Endodermal cell (in vitro differentiated cells): Measurements from ENCODE around the gene KLHL18. TPM values are rescaled to one million over a fixed set of nuclear protein-coding genes. Genes with fewer than 3 reads are reported as not detected.

ENCODE experiments used
- DNase-seq: peaks from one replicate; pipeline ENCODE4 v3.0.0-alpha.2; 2017
- H3K27ac ChIP-seq: 2 replicates; pipeline ENCODE4 v1.5.1; 2013; ENCODE audit warnings: mild to moderate bottlenecking, low read depth, low read length, moderate library complexity
- H3K27me3 ChIP-seq: 2 replicates; pipeline ENCODE4 v1.6.1; 2013; ENCODE audit warnings: mild to moderate bottlenecking, low read length, moderate library complexity; ENCODE audit not compliant: insufficient read depth, control insufficient read depth, poor library complexity, severe bottlenecking
- H3K36me3 ChIP-seq: 2 replicates; pipeline ENCODE4 v1.7.0; 2013; ENCODE audit warnings: mild to moderate bottlenecking, low read length, moderate library complexity; ENCODE audit not compliant: control insufficient read depth, insufficient read depth
- H3K4me1 ChIP-seq: one replicate; pipeline ENCODE4 v1.7.0; 2013; ENCODE audit warnings: low read length; ENCODE audit not compliant: control insufficient read depth, insufficient read depth
- H3K4me3 ChIP-seq: 2 replicates; pipeline ENCODE4 v1.5.1; 2013; ENCODE audit warnings: mild to moderate bottlenecking, low read length, moderate library complexity
- H3K9ac ChIP-seq: 2 replicates; pipeline ENCODE4 v1.6.1; 2013; ENCODE audit warnings: mild to moderate bottlenecking, low read length, moderate library complexity; ENCODE audit not compliant: poor library complexity, severe bottlenecking; ENCODE audit errors: extremely low read depth
- H3K9me3 ChIP-seq: 2 replicates; pipeline ENCODE4 v1.6.1; 2013; ENCODE audit warnings: mild to moderate bottlenecking, low read length, moderate library complexity; ENCODE audit not compliant: control insufficient read depth
- H3K27ac Mint-ChIP-seq: 2 replicates; pipeline ENCODE4 v1.8.0; 2020; ENCODE audit warnings: mixed read lengths
- H3K27me3 Mint-ChIP-seq: 2 replicates; pipeline ENCODE4 v1.8.0; 2021; ENCODE audit warnings: mild to moderate bottlenecking, mixed read lengths; ENCODE audit not compliant: insufficient read depth
- H3K36me3 Mint-ChIP-seq: 2 replicates; pipeline ENCODE4 v1.8.0; 2020; ENCODE audit warnings: low read depth, mixed read lengths
- H3K4me1 Mint-ChIP-seq: 2 replicates; pipeline ENCODE4 v1.8.0; 2020; ENCODE audit warnings: mixed read lengths
- H3K4me3 Mint-ChIP-seq: 2 replicates; pipeline ENCODE4 v1.8.0; 2020; ENCODE audit warnings: mild to moderate bottlenecking, moderate library complexity, mixed read lengths
- H3K9me3 Mint-ChIP-seq: 2 replicates; pipeline ENCODE4 v1.8.0; 2020; ENCODE audit warnings: mild to moderate bottlenecking, mixed read lengths
- CTCF ChIP-seq: fragments of 200-600 bp; sonication (generic); conservative IDR thresholded peaks from 2 replicates; pipeline ENCODE4 v1.5.0; 2021; ENCODE audit warnings: antibody characterized with exemption, mild to moderate bottlenecking
- WGBS, 2 experiments: methylation state at CpG; one replicate each; pipeline versions ENCODE4 v1.1.5 to v1.1.7; 2013; ENCODE audit warnings: missing lambda C conversion rate in 2 of 2, mixed read lengths in 1 of 2; ENCODE audit not compliant: insufficient coverage in 1 of 2, insufficient read length in 1 of 2; 5-methylcytosine and 5-hydroxymethylcytosine counted together
- total RNA-seq, 2 donors: library from RNA; stranded (reverse); fragmentation: NEBNext Ultra II Directional in 1 of 2; extraction: Animal tissue kit (Norgen Biotek cat#: 25700) in 1 of 2; gene quantifications; 2 replicates in 1 of 2; 3 replicates in 1 of 2; pipeline ENCODE4 v1.2.1, GENCODE V29; 2021

The KLHL18 gene
- total RNA-seq, 2 donors from 2014 or later: 20.7 to 28.3 TPM

- no peak overlapping the region for H3K9ac ChIP-seq
- no peaks in the 10 kb centered on the region for H3K27me3 Mint-ChIP-seq
- no peak for DNase-seq
- H3K36me3 ChIP-seq: peaks cover 36% of the 10 kb centered on the region
- H3K36me3 Mint-ChIP-seq: peaks cover 16% of the 10 kb centered on the region
- no peak overlapping the region for H3K4me3 ChIP-seq
- H3K27ac ChIP-seq: no peak overlapping the region
- no peak for TF ChIP-seq CTCF
- H3K9me3 ChIP-seq: no peaks in the 10 kb centered on the region
- WGBS, 2 experiments: 93 to 100% methylated on average over 1 to 2 of the region's 2 CpGs
- H3K9me3 Mint-ChIP-seq: no peaks in the 10 kb centered on the region
- H3K27me3 ChIP-seq: no peaks in the 10 kb centered on the region
- H3K27ac Mint-ChIP-seq: no peak overlapping the region
- H3K4me3 Mint-ChIP-seq: no peak overlapping the region
- peaks cover 5% of the 10 kb centered on the region for H3K4me1 ChIP-seq
- H3K4me1 Mint-ChIP-seq: peaks cover 8% of the 10 kb centered on the region
Measured at GRCh38 chr3:47293822-47294221, 11.1 kb downstream of the KLHL18 start.

GRCh38 chr3:47294392-47294791, 11.6 kb downstream of the KLHL18 start:
- Mint-ChIP-seq H3K4me3 (no peak overlapping the region), H3K4me1 (peaks cover 8% of the 10 kb centered on the region), H3K9me3 (no peaks in the 10 kb centered on the region), H3K36me3 (peaks cover 16% of the 10 kb centered on the region), H3K27me3 (no peaks in the 10 kb centered on the region), H3K27ac (peak overlapping the region; percentile 53)
- WGBS, 2 experiments: 90 to 97% methylated on average over 2 to 3 of the region's 3 CpGs
- H3K27me3 ChIP-seq: no peaks in the 10 kb centered on the region
- no peak overlapping the region for H3K27ac ChIP-seq
- H3K4me3 ChIP-seq: no peak overlapping the region
- H3K36me3 ChIP-seq: peaks cover 32% of the 10 kb centered on the region
- H3K9ac ChIP-seq: no peak overlapping the region
- DNase-seq: no peak
- H3K9me3 ChIP-seq: no peaks in the 10 kb centered on the region
- peaks cover 5% of the 10 kb centered on the region for H3K4me1 ChIP-seq
- no peak for TF ChIP-seq CTCF

GRCh38 chr3:47295322-47295721, 12.6 kb downstream of the KLHL18 start:
- Mint-ChIP-seq H3K4me3 (no peak overlapping the region), H3K36me3 (peaks cover 12% of the 10 kb centered on the region), H3K4me1 (peaks cover 8% of the 10 kb centered on the region), H3K9me3 (no peaks in the 10 kb centered on the region), H3K27ac (no peak overlapping the region), H3K27me3 (no peaks in the 10 kb centered on the region)
- DNase-seq: no peak
- Histone ChIP-seq H3K27ac (no peak overlapping the region), H3K4me1 (peaks cover 5% of the 10 kb centered on the region), H3K9ac (no peak overlapping the region), H3K36me3 (peaks cover 23% of the 10 kb centered on the region), H3K4me3 (no peak overlapping the region), H3K27me3 (no peaks in the 10 kb centered on the region), H3K9me3 (no peaks in the 10 kb centered on the region)
- WGBS, 2 experiments: 90 to 97% methylated on average over 2 of the region's 2 CpGs
- no peak for TF ChIP-seq CTCF
